GM21576 (cell line): ENCODE measurements around the gene ADGRL3.
A peak's percentile ranks its signal among the peaks of the same experiment; 100 is the strongest.
"Not testable (repeated sequence)": the region's sequence is repeated elsewhere in the genome, so short reads cannot be mapped to it uniquely, and the experiment has no call there.

Source experiments
- ATAC-seq: cut with Tn5 transposase; IDR thresholded peaks from one replicate; pipeline ENCODE4 v1.9.1; 2021; ENCODE audit warnings: mild to moderate bottlenecking, moderate library complexity; ENCODE audit not compliant: unreplicated experiment

ADGRL3 gene

DNA sequence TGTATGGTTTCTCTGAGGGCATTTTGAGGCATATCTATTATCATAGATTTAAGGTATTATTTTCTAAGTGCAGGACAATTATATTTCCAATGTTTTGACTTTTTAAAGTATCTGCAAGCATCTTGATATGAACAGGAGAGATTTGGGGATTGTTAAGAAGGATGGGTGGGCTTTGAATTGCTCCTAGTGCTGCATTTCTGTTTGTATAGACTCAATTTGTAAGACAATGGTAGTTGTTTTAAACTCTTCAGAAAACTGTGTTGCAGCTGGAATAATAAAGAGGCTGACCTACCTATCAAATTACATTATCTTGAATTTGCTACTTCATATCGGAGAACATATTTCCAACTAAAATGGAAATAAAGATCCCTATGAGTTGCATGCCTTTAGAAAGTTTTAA is 570.3 kb downstream of the ADGRL3 start:
- ATAC-seq = no peak

DNA sequence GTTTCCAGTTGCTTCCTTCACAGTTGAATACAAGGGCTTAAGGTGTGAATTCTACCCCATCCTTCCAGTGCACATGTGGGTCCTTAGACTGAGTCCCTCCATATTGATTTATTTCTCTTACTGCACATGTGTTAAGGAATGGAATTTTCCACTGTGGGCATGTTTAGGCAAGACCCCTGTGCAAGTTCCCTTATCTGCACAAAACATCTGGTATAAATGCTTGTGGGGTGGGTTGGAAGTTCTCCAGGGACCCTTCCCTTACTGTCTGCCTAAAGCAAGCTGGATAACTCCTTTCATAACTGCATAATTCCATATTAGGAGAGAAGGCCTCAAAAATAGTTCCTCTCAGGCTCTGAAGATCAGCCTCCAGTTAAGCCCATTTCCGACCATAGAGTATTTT is 570.9 kb downstream of the ADGRL3 start:
- ATAC-seq = no peak

DNA sequence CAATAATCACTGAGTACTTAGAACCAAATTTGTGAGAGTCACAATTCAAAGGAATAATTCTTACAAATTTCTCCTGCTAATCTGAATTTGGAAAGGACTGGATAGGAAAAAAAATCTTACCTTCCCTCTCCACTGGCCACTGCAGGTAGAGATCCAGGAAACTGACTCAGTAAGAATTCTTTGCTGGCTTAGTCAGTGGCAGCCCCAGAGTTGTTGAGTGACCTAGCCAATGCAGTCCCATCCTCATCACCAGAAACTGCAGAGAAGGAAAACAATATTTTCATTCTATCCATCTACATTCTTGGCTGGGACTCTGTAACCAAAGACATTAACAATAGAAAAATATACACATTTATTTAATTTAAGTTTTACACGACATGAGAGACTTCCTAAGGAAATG is 572.0 kb downstream of the ADGRL3 start:
- ATAC-seq = no peak

DNA sequence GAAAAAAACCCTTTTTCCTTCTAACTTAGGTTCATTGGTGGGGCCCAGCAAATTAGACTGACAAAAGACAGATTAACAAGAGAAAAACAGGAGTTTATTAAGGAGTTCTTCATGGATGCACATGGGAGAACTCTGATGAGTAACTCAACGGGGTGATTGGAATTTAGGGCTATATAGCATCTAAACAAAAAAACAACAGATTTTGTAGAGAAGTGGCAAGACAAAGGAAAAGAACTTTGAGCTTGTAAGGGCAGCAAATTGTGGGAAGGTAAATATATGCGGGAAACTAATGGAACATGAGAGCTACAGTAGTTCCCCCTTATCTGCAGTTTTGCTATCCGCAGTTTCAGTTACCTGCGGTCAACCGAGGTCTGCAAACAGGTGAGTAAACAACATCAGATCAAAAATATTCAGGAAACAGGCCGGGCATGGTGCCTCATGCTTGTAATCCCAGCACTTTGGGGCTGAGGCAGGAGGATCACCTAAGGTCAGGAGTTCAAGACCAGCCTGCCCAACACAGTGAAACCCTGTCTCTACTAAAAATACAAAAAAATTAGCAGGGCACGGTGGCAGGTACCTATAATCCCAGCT is 573.6 kb downstream of the ADGRL3 start:
- ATAC-seq = no peak

DNA sequence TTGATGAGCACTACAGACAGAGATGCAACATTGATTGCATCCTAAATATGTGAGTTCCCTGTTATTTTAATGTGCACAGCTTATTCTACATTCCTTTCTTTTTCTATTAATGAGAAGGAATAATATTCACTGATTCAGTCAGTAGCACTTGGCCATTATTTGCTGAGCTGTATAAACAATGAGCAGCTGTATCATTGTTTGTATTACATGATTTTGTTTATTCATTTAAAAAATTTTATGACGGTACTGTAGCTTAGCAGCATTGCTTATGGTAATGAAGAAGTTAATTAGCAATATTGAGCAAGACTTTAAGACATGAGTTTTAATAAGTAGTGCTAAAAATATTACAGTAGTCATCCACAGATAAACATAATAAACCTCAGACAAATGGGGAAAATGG is 582.0 kb downstream of the ADGRL3 start:
- ATAC-seq = no peak

DNA sequence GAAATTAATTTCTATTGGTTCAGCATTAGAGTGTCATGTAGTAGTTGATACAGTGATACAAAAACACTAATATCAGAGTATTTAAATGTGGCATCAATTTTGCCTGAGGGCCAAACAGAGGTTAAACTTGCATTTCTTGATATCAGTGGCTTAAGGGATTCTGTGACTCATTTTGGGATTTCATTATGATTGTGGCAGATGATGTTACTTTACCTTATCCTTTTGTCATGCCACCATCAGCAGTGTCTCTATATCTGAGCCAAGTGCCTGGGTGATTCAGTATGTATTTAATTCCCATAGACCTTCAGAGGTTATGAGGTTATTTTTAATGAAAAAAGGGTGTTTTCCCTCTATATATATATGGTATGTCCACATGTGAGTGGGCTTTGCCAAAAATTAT is 582.9 kb downstream of the ADGRL3 start:
- peak; percentile 75 for ATAC-seq

DNA sequence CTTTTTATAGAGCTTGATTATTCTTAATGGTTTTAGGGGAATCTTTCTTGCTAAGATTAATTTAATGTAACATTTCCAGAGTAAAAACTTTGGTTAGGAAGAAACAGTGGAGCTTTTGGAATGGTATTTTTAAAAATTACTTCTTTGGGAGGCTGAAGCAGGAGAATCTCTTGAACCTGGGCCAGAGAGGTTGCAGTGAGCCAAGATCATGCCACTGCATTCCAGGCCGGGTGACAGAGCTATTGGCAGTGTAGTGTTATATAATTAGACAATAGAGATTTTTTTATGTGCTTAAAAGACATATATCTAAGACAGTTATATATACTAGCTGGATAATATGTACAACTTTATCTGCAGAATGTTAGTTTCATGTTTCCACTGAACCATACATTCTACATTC is 585.6 kb downstream of the ADGRL3 start:
- no peak for ATAC-seq

DNA sequence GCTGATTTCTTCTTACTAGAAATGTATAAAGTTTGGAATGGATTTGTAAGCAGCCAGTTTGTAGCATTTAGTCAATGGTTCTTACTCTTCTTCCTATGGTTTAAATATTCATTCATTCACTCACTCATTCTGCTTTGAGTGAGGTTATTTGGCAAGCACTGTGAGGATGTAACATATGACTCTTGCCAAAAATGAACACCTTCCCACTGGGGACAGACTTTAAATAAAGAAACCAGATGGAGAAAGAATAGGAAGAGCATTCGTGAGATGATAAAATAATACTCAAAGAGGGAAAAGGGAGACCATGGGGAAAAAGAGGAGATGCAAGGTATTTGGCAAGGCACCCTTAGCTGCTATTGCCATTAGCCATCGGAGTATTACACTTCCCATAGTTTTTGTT is 586.1 kb downstream of the ADGRL3 start:
- no peak for ATAC-seq

DNA sequence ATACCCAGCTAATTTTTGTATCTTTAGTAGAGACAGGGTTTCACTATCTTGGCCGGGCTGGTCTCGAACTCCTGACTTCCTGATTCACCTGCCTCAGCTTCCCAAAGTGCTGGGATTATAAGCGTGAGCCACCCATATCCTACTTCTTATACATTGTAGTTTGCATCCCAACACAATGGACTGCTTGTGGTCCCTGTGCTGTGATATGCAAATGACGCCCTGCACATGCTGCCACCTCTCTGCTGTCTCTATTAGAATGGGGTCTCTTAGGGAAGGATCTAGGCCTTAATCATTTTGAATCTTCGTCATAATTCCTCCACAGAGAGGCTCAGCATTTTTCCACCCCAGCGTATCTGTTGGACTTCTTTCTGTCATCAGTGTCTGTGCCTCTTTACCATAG is 595.9 kb downstream of the ADGRL3 start:
- ATAC-seq = no peak

DNA sequence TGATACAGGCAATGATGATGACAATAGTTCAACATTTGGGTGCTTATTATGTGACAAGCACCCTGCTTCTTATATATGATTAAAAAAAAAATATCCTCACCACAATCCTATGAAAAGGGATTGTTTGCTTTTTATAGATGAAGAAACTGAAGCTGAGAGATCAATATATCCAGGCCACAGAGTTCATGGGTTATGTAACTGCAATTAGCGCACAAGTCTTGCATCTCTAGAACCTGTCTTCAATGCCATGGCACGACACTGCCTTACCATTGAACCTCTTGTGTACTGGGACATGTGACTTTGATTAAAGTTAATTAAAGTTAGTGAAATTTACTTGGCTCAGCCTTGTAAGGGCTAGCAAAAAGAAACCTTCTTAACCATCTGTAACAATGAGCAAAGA is 599.7 kb downstream of the ADGRL3 start:
- ATAC-seq = no peak

DNA sequence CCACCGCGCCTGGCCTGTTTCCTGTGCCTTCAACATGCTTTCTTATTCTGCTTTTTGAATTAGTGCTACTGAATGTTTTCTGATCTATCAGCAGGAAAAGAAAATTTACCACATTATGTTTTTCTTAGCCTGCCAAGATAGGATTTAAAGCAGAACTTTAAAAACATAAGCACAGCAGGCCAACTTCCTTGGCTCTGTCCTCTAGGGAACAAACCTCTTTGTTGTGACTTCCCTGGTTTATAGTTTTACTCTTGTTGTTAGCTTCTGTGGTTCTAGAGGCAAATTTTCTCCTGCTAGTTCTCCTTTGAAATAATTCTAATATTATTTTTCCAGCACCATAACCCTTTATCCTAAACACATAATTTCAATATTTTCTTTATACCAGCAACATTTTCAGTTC is 605.1 kb downstream of the ADGRL3 start:
- ATAC-seq = no peak

DNA sequence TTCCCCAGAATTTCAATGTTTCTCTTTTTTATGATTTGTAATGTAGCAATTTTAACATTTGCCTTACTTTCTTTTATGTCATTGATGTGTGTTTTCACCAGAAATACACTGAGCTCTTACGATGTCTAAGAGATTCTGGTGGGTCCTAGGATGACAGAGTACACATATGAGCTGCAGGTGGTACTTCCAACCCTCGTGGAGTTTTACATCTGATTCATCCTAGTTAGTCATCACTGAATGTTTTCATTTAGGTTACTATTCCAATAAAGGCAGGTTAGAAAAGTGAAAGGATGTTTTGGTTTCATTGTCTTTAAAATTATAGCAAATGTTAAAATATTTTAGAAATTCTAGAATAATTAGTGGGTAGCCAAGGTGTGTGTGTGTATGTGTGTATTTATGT is 605.9 kb downstream of the ADGRL3 start:
- ATAC-seq = no peak

DNA sequence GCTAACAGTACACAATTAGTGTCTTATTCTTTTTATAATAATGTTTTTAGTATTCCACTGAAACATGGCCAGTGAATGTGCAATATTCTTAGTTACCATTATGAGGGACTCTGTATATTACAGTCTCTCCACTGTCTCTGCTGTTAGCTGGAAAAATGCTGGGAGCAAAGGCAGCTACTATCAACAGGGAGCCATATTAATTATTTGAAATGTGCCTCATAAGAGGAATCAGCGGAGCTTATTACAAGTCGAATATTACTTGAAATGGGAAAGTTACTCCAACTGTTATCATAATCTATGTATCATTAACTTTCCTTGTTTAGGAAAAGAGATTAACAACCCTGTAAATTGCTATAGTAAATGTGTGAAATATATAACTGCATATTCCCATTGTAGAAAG is 612.0 kb downstream of the ADGRL3 start:
- ATAC-seq = no peak

DNA sequence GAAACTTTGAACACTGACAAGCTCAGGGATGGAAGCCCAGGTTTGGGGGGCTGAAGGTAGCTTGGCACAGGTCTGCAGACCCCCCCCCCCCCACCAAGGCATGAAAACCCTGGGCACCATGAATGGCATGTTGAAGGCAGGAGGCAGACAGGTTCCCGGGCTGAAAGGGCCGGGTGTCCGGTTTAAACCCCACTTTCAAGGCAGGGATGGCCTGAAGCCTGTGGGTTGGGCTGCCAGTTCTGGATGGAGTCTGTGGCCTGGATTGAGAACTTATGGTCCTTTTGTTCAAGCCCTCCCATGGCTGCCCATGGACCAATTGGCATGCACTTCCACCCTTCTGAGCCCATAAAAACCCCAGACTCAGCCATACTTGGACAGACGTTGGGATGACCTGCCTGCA is 616.9 kb downstream of the ADGRL3 start:
- ATAC-seq = no peak

DNA sequence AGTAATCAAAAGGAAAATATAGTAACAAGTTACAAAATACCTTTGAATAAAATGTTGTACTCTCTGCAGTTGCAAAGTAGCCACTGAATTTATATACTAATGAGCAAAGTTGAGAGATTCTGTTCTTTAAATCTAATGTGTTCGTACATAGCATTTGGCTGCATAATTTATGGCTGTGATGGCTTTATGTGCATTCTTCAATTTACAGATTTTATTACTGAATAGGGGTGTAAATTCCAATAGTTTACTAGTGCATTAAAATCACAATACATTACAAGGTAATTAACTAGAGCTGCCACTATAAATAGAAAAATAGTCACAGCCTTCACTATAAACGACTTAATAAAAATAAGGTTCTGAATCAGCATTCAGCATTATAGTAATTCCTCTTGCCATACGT is 620.0 kb downstream of the ADGRL3 start:
- no peak for ATAC-seq

DNA sequence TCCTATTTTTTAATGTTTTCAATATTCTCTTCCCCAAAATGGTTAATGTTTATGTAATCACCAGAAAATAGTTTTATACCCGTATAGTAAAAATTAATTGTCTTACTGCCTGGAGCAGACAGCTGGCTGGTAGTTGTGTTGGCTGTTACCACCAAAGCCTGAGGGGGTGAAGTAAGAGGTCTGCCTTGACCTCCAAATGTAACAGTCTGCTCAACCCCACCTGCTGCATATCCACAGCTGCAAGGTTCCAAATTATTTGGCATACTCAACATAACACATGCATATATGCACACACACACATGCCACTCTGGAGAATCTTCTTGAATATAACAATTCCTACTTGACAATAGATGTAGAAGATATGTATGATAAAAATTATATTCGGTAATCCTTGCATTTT is 624.3 kb downstream of the ADGRL3 start:
- no peak for ATAC-seq

DNA sequence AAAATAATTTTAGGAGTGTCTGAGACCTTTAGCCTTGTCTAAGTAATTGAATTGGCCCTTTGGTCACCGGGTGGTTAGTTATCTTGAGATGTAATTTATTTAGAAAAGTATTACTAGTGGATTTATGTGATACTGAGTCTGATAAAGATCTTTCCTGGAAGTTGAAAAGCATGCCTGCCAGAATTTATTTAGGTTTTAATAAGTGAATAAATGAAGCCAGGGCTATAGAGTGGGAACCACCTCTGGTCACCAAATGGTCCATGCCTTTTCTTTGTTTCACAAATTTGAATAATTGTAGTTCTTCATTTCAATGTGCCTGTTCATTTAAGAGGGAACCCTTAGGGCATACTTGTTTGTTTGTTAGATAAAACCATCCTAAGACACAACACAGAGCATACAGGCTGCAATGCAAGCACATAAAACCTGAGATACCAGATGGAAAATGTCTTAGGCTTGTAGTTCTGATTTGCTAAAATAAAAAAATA is 627.8 kb downstream of the ADGRL3 start:
- no peak for ATAC-seq

DNA sequence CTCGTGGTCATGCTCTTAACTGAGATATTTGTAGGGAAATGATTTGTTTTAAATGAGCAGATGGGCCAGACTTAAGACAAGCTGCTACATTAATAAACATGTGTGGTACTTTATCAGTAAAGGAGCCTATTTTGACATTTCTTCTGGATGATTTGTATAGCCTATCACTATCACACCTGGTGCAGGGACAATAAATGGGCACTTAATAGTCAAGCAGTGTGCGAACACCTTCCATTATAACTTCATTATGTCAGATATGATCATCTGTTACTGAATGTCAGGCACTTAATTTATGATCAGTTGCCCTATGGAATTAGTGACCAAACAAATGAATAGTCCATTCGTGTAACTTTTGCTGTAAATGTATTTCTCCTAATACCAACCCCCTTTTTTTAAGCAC is 628.8 kb downstream of the ADGRL3 start:
- no peak for ATAC-seq

DNA sequence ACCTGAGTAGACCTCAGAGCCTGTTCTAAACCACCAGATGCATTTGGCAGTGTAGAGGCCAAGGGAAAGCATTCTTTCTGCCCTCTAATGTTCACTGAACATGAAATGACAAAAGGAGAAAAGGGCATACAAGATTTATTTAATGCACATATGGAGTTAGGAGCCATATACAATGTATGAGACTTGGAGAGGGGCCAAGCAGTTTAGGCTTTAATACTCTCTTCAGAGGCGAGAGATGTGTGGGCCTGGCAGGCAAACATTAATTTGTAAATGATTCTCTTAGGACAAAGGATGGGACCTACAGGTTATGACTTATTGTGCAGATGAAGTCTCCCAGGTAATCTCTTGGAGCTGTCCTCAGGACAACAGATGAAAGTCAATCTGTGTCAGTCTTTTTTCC is 631.9 kb downstream of the ADGRL3 start:
- ATAC-seq = no peak

DNA sequence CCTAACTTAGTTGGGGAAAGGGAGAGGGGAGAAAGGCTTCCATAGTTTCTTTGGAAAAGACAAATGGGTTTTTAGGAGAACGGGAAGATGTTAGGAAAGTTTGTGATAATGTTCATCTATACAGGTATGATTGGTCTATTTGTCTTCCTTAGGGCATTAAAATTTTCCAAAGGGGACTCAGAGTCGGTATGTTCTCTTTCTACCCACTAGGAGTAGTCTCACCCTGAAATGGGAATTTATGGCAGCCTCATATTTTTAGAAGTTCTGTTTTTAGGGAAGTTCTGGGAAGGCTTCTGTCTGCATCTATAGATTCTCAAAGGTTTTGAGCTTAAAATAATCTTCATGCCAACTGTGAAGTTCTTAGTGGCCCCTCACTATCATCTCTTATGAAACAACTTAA is 637.3 kb downstream of the ADGRL3 start:
- ATAC-seq = no peak

DNA sequence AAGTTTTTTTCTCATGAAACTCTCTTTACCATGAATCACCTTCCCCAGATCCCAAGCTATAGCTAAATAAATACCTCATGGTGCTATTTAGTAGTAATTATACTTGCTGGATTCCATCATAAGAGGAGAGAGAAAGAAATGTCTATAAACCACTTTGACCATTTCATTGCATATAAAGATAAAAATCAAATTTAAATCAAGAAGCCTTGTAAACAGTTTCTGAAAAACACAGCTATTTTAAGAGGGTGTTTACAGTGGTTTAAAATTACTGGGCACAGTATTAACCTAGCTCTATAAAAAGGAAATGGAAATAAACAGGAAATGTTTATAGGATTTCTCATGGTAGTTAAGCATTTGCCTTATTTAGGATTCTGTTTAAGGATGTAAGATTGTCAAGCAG is 637.9 kb downstream of the ADGRL3 start:
- ATAC-seq = no peak

DNA sequence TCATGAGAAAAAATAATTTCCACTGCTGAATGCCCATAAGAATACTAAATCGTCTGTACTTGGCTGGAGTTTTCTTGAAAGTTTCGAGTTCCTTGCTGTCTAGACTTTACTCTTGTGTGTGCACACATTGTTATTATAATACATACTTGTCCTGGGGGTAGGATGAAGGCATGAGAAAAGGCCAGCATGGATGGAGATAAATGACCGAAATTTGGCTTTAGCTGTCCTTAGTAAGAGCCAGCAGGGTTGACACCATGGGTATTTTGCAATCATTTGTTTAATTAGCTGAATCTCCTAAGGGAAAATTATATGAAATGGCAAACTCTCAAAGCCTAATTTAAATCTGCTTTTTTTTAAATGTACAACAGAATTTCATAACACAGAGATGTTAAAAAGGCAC is 641.6 kb downstream of the ADGRL3 start:
- no peak for ATAC-seq

DNA sequence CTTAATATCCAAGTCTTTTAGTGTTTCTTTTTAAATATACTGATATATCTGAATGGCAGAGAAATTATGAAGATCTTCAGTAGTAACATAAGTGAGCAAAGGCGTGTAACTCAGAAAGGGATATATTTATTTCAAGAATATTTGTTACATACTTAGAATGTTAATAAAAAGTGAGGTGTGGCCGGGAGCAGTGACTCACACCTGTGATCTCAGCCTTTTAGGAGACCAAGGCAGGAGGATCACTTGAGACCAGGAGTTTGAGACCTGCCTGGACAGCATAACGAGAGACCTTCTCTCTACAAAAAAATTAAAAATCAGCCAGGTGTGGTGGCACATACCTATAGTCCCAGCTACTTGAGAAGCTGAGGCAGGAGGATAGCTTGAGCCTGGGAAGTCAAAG is 651.0 kb downstream of the ADGRL3 start:
- ATAC-seq = no peak

DNA sequence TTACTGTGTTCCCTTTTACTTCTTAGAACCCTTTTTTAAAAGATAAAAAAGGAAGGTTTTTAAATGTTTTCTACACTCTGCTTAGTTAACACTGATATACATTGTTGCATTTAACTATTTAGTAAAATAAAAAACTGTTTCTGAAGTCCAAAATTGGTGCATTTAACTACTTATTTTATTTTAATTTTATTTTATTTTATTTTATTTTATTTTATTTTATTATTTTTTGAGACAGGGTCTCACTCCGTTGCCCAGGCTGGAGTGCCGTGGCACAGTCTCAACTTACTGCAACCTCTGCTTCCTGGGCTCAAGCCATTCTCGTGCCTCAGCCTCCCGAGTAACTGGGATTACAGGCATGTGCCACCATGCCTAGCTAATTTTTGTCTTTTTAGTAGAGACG is 652.0 kb downstream of the ADGRL3 start:
- ATAC-seq = not testable (repeated sequence)
